A673 (cell line): ENCODE measurements around the gene TAF11L9.
"Not testable (repeated sequence)": the region's sequence is repeated elsewhere in the genome, so short reads cannot be mapped to it uniquely, and the experiment has no call there.

ENCODE experiments used
- CTCF ChIP-seq: fragments of 300-800, 200-600 bp; sonication (generic); conservative IDR thresholded peaks from 2 replicates; pipeline ENCODE4 v1.5.1; 2017; ENCODE audit warnings: low read depth, mild to moderate bottlenecking, antibody characterized with exemption, low read length, moderate library complexity, mixed read lengths
- EZH2 ChIP-seq: fragments of 200-600 bp; sonication (generic); IDR thresholded peaks from 2 replicates; pipeline ENCODE4 v1.6.1; 2017; ENCODE audit warnings: borderline replicate concordance, low read depth, mild to moderate bottlenecking, mixed read lengths, antibody characterized with exemption, low read length; ENCODE audit not compliant: poor library complexity, severe bottlenecking

- TF ChIP-seq CTCF, EZH2: not testable (repeated sequence)
Observed at GRCh38 chr5:17607461-17607860, 13.3 kb upstream of the TAF11L9 start.
